Measurements from ENCODE around the gene PLEKHG4B.

Gene PLEKHG4B

DNA sequence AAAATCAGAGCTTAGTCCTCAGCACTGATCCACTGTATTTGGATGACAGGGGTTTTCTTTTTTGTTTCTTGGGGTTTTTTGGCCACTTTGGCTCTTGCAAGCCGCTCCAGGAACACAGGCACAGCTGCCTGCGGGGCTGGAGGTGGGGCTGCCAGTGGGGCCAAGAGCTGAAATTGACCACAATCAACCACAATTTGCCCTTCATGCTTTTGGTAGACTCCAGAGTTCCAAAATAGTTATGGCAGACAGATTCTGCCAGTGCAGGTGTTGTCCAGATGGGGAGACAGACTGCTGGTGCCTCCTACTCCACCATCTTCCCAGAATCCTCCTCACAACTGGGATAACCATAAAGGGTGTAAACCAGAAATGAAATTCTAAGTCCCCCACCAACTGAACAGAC lies 36.5 kb downstream of the PLEKHG4B start:
- H3K4me2 ChIP-seq (ENCODE audit: low read length), result no peak overlapping the region
- H2AFZ ChIP-seq (ENCODE audit: low read depth, low read length), result no peak overlapping the region
- H3K4me1 ChIP-seq (ENCODE audit: low read length), result no peaks in the 10 kb centered on the region
- no peaks in the 10 kb centered on the region for H4K20me1 ChIP-seq (ENCODE audit: insufficient read depth, low read length)
- TF ChIP-seq, protein P1, sequence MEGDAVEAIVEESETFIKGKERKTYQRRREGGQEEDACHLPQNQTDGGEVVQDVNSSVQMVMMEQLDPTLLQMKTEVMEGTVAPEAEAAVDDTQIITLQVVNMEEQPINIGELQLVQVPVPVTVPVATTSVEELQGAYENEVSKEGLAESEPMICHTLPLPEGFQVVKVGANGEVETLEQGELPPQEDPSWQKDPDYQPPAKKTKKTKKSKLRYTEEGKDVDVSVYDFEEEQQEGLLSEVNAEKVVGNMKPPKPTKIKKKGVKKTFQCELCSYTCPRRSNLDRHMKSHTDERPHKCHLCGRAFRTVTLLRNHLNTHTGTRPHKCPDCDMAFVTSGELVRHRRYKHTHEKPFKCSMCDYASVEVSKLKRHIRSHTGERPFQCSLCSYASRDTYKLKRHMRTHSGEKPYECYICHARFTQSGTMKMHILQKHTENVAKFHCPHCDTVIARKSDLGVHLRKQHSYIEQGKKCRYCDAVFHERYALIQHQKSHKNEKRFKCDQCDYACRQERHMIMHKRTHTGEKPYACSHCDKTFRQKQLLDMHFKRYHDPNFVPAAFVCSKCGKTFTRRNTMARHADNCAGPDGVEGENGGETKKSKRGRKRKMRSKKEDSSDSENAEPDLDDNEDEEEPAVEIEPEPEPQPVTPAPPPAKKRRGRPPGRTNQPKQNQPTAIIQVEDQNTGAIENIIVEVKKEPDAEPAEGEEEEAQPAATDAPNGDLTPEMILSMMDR (IDR thresholded peaks at IDR 0.05; ENCODE audit: low read depth, low read length), result no peak
- no peak for TF ChIP-seq EZH2phosphoT487 (IDR thresholded peaks at IDR 0.05; ENCODE audit: low read depth)
- H3K4me3 ChIP-seq (ENCODE audit: low read length), result no peak overlapping the region
- peaks cover 8% of the 10 kb centered on the region for H3K27me3 ChIP-seq (ENCODE audit: low read depth, low read length)
- H3K36me3 ChIP-seq (replicated peaks; ENCODE audit: low read depth, low read length), result no peaks in the 10 kb centered on the region
- H3K79me2 ChIP-seq (ENCODE audit: low read length), result no peaks in the 10 kb centered on the region
- H3K9me3 ChIP-seq (ENCODE audit: insufficient read depth, low read length), result no peaks in the 10 kb centered on the region
- H3K27ac ChIP-seq (ENCODE audit: low read length), result no peak overlapping the region
- H3K9ac ChIP-seq (ENCODE audit: low read length), result no peak overlapping the region

DNA sequence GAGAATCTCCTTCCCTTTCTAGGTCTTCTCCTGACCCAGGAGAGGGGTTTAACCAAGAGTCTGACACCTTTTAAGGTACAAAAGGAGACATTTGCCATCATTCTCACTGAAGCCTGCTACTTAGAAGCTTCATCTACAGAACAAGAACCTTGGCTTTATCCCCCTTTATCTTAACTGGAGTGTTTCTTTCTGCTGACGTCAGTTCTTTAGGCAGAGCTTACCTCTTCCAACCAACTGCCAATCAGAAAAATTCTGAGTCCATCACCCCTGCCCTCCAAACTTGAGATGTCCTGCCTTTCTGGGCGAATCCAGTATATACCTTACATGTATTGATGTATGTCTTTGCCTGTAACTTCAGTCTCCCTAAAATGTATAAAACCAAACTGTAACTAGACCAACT lies 37.2 kb downstream of the PLEKHG4B start:
- H3K4me3 ChIP-seq (ENCODE audit: low read length), result no peak overlapping the region
- no peak overlapping the region for H3K4me2 ChIP-seq (ENCODE audit: low read length)
- no peaks in the 10 kb centered on the region for H3K4me1 ChIP-seq (ENCODE audit: low read length)
- no peaks in the 10 kb centered on the region for H3K36me3 ChIP-seq (replicated peaks; ENCODE audit: low read depth, low read length)
- TF ChIP-seq, protein P1 (IDR thresholded peaks at IDR 0.05; ENCODE audit: low read depth, low read length), result no peak
- TF ChIP-seq EZH2phosphoT487 (IDR thresholded peaks at IDR 0.05; ENCODE audit: low read depth), result no peak
- no peak overlapping the region for H3K9ac ChIP-seq (ENCODE audit: low read length)
- H3K27ac ChIP-seq (ENCODE audit: low read length), result no peak overlapping the region
- H3K79me2 ChIP-seq (ENCODE audit: low read length), result no peaks in the 10 kb centered on the region
- H3K27me3 ChIP-seq (ENCODE audit: low read depth, low read length), result peaks cover 4% of the 10 kb centered on the region
- no peaks in the 10 kb centered on the region for H4K20me1 ChIP-seq (ENCODE audit: insufficient read depth, low read length)
- no peaks in the 10 kb centered on the region for H3K9me3 ChIP-seq (ENCODE audit: insufficient read depth, low read length)
- H2AFZ ChIP-seq (ENCODE audit: low read depth, low read length), result no peak overlapping the region

DNA sequence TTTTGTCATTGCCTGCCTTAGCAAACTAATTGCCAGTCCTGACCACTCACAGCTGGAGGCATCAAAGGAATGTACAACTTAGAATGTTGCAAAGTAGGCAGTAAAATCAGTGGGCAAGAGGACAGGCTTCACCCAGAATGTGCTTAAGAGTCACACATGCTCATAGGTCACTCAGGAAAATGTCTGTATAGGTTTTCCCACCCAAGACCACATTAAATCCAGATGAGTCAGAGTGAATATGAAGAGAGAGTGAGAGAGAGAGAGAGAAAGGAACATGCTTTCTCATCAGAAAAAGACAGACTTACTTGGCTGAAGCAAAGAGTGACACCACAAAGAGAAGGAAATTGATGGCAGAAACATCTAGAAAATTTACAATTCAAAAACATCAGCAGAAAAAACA lies 37.9 kb downstream of the PLEKHG4B start:
- Histone ChIP-seq H3K27ac (ENCODE audit: low read length) (no peak overlapping the region), H3K4me1 (ENCODE audit: low read length) (no peaks in the 10 kb centered on the region), H3K79me2 (ENCODE audit: low read length) (no peaks in the 10 kb centered on the region), H3K9ac (ENCODE audit: low read length) (no peak overlapping the region), H3K9me3 (ENCODE audit: insufficient read depth, low read length) (no peaks in the 10 kb centered on the region), H3K27me3 (ENCODE audit: low read depth, low read length) (peaks cover 3% of the 10 kb centered on the region), H3K4me3 (ENCODE audit: low read length) (no peak overlapping the region), H4K20me1 (ENCODE audit: insufficient read depth, low read length) (no peaks in the 10 kb centered on the region), H2AFZ (ENCODE audit: low read depth, low read length) (no peak overlapping the region), H3K36me3 (replicated peaks; ENCODE audit: low read depth, low read length) (no peaks in the 10 kb centered on the region), H3K4me2 (ENCODE audit: low read length) (no peak overlapping the region)
- TF ChIP-seq EZH2phosphoT487 (IDR thresholded peaks at IDR 0.05; ENCODE audit: low read depth), result no peak
- TF ChIP-seq, protein P1 (IDR thresholded peaks at IDR 0.05; ENCODE audit: low read depth, low read length), result no peak

DNA sequence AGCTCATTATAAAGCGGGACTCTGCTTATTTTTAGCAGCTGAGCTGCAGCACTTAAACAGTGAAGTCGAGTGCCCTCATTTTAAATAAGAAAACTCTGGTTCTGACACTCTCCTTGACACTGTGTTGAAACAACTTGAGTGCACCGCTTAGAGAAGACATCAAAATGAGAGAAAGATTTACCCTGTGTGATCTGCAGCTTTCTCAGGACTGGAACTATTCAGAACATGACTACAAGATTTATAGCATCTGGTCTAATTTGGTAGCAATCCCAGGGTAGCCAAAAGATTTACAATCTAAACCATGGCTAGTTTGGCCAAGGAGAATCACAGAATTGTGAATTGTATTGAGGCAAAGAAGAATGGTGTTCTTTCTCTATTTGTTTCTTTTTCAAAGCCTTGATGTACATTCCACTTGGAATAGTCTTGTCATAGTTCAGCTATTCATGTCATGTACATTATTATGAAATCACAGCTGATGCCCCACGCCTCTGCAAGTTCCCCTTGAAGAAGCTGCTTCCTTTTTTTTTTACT lies 38.7 kb downstream of the PLEKHG4B start:
- H2AFZ ChIP-seq (ENCODE audit: low read depth, low read length), result no peak overlapping the region
- no peak for TF ChIP-seq EZH2phosphoT487 (IDR thresholded peaks at IDR 0.05; ENCODE audit: low read depth)
- no peaks in the 10 kb centered on the region for H3K9me3 ChIP-seq (ENCODE audit: insufficient read depth, low read length)
- H3K36me3 ChIP-seq (replicated peaks; ENCODE audit: low read depth, low read length), result no peaks in the 10 kb centered on the region
- H3K4me2 ChIP-seq (ENCODE audit: low read length), result no peak overlapping the region
- H3K9ac ChIP-seq (ENCODE audit: low read length), result no peak overlapping the region
- H3K27ac ChIP-seq (ENCODE audit: low read length), result no peak overlapping the region
- no peaks in the 10 kb centered on the region for H3K4me1 ChIP-seq (ENCODE audit: low read length)
- H3K4me3 ChIP-seq (ENCODE audit: low read length), result no peak overlapping the region
- H3K27me3 ChIP-seq (ENCODE audit: low read depth, low read length), result peaks cover 3% of the 10 kb centered on the region
- no peaks in the 10 kb centered on the region for H4K20me1 ChIP-seq (ENCODE audit: insufficient read depth, low read length)
- no peaks in the 10 kb centered on the region for H3K79me2 ChIP-seq (ENCODE audit: low read length)

Measured in OCI-LY3 (cell line).